ENCODE results near the gene VHLL.
"Not testable (repeated sequence)": the region's sequence is repeated elsewhere in the genome, so short reads cannot be mapped to it uniquely, and the experiment has no call there.

The VHLL gene

DNA sequence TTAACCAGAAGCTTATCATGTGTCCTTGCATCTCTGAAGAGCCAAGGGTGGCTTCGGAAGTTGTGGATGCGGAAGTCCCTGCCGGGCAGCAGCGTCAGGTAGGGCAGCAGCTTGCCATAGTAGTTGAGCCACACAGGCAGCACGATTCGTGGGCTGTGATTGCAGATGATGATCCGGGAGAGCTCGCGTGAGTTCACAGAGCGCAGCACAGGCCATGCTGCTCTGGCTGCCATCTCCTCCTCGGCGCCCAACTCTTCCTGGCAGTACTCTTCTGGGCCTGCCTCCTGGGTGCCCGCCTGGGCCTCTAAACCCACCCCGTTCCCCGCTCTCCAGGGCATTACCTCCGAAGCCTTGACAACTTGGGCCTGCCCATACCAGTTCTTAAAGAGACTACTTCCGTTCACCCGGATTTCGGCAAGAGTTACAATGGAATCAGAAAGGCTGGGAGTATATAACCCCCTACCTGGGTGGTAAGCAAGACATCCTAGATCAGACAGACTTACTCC is at the start of gene VHLL:
VHLL (minus strand) TSS at position 456 of the 506 bp plus-strand sequence; CDS start at position 338, 118 bp downstream.
- DNase-seq (ENCODE audit: low spot score) = no peak

DNA sequence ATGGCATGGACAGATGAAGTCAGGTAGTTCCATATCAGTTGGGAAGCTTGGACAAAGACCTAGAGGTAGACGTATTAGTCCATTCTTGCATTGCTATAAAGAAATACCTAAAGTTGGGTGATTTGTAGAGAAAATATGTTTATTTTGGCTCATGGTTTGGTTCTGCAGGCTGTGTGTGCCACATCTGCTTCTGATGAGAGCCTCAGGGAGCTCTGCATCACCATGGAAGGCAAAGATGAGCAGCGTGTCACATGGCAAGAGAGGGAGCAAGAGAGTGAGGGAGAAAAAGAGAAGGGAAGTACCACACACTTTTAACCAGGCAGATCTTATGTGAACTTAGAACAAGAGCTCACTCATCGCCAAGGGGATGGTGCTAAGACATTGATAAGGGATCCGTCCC is 48.2 kb upstream of the VHLL start:
- no peak for DNase-seq (ENCODE audit: low spot score)

DNA sequence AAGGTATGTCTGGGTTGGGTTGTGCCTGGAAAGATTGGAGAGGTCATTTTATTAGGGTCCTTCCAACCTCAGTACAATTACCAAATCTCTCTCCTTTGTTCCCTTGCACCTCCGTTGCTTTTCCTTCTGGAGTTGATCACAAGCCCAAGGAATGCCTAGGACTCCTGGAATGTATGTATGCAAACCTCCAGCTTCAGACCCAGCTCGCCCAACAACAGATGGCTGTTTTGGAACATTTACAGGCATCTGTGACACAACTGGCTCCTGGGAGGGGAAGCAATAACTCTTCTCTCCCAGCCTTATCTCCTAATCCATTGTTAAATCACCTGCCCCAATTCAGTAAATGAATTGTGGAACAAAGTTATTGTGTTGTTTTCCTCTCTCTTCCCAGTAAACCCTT is 47.5 kb upstream of the VHLL start:
- no peak for DNase-seq (ENCODE audit: low spot score)

DNA sequence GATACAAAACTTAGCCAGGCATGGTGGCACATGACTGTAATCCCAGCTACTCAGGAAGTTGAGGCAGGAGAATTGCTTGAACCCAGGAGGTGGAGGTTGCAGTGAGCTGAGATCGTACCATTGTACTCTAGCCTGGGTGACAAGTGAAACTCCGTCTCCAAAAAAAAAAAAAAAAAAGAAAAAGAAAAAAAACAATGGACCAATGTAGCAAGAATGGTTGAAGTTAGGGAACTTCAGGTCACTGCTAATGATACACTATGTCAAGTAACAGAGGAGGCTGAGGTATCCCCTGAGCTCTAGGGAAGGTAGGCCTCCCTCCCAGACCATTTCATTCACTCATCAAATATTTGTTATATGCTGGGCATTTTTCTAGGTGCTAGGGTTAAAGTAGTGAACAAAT is 46.9 kb upstream of the VHLL start:
- DNase-seq (ENCODE audit: low spot score) = not testable (repeated sequence)

DNA sequence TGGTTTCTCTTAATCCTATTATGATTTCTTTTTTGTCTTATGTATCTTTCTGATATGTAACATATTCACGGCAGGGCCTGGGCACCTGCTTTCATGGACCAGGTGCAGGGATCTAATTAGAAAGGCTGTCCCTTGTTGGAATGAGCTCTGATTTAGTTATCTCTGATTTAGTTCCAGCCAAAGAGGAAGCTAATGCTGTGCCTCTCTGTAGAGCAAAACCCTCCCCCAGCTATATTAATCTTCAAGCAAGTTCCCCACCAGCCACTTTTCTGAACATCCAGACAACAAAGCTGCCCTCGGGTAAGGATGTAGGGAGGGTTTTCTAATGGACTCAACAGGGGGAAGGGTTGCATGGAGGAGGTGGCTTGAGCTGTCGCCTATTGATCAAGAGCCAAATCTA is 45.3 kb upstream of the VHLL start:
- DNase-seq (ENCODE audit: low spot score) = no peak

DNA sequence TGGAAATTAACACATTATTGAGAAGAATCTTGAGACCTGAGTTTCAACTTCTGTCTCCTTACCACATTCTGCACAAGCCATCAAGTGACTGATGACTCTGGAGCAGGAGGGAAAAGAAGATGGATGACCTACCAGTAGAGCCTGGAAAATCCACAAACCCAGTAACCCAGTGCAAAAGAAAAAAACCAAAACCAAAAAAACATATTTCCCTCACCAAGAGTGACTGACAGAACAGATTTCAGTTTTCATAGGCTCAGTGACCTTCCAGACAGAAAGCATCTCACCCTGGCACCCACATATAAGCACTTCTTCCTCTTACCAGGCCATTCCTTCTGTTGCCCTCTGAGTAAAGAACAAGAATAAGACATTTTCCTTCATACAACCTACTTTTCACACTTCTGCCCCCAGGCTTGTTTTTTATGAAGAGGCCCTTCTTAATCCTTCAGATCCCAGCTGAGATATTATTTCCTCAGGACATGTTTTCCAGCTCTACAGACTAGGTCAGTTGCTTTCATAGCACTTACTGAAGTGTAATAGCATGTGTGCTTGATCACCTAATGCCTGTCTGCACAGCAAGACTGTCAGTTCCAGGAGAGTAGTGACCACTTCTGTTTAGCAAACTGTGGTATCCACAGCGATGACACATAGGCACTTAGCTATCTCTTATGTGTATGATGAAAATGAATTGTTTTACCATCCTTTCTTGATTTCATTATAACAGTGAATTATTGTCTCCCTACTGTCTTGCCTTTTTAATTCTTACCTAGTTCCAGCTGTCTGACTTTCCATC is 43.3 kb upstream of the VHLL start:
- DNase-seq (ENCODE audit: low spot score) = peak; percentile 30

DNA sequence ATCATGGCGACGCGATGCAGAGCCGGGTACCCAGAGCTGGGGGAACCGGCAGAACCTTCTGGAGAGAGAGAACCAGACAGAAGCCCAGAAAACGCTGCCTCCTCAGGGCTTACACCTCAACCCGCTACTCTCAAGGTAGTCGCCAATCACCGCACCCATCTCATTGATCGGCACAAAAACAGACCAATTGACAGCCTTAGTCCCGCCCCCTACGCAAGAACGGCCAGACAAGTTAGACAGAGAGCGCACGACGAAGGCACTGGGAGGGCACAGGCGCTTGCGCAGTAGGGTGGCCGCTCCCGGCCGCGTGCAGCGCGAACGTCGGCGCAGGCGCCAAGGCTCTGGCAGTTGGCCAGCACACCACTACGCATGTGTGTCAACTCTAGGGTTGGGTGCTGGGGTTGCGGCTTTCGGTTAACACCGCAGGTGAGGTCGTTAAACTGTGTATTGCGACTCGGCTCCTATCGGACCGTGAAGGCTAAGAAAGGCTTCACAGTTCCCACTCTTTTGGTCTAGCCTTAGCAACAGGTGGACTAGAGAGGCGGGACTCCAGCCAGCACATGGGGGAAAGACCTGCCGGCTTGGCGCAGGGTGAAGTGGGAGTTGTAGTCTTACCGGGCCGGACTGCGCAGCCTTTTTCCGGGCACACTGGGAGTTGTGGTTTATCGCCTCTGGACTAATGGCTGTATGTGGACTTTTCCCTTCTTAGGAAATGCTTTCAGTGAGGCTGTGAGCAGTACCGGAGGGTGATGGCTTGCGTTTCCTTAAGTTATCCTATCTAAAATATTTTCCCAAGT is 39.3 kb upstream of the VHLL start, which contains the start of the genes CCT3 and TSACC:
CCT3 (minus strand) TSS at position 113 of the 797 bp plus-strand sequence; CDS start at position 5, 108 bp downstream.
TSACC (plus strand) TSS at position 347 of the 797 bp plus-strand sequence. CDS start 1,232 bp downstream, outside the sequence.
- DNase-seq (ENCODE audit: low spot score) = peak; percentile 99

DNA sequence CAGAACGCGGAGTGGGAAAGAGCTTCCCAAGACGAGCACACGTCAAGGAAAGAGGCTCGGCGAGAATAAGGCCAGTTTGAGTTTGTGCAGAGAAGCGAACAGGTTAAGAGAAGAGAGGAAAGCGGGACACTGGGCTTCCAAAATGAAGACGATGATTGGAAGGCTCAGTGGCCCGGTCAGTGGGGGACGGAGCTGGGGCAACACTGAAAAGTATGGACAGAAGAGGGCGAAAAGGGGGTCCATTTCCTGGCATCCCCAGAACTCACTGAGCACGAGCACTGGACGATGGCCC is 38.7 kb upstream of the VHLL start:
- DNase-seq (ENCODE audit: low spot score) = no peak

DNA sequence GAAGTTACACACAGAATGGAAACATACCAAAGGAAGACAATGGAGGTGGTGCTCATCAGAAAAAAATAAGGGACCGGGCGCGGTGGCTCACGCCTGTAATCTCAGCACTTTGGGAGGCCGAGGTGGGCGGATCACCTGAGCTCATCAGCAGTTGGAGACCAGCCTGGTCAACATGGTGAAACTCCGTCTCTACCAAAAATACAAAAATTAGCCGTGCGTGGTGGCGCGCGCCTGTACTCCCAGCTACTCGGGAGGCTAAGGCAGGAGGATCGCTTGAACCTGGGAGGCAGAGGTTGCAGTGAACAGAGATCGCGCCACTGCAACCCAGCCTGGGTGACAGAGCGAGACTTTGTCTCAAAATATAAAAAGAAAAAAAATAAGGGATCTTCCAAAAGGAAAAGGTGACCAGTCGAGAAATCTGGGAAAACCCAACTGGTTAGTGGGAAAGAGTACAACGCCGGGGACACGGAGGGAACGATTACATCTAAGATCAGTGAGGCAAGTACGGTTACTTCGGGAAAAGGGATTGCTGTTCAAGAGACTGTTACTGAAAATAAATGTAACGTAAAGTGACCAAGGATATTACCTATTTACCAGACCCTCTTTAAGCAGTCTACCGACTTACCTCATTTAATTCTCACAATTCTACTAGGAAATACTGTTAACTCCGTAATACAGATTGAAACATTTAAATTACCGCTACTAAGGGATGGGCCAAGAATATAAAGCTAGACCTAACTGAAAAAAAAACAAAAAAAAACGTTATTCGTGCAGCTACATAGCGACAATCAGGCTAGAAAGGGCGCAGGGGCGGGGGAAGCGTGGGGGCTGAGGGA is 38.2 kb upstream of the VHLL start:
- peak; percentile 32 for DNase-seq (ENCODE audit: low spot score)

DNA sequence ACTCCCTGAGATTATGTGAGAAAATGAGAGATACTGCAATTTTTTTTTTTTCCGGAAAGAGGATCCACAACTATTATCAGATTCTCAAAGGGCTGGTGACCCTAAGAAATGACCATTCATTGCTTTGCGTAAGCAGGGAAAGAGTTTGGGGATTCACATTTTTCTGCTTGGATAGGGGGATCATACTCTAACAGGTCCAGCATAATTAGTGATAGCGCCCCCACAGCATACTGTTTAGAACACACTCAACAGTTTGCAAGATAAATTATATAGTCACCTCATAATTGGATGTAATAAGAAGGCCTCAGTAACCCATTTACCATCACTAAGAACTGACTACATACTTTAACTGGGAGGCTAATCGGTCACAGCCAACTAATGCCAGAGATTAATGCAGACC is 37.1 kb upstream of the VHLL start:
- DNase-seq (ENCODE audit: low spot score) = peak; percentile 78

DNA sequence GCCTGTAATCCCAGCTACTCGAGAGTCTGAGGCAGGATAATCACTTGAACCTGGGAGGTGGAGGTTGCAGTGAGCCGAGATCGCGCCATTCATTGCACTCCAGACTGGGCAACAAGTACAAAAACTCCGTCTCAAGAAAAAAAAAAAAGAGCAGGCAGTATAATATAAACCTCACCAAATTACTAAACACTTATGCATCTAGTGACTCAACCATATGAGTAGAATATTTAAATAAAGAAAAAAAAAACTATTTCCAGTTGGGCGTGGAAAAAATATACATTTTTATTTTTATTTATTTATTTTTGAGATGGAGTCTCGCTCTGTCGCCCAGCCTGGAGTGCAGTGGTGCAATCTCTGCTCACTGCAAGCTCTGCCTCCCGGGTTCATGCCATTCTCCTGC is 24.1 kb upstream of the VHLL start:
- peak; percentile 77 for DNase-seq (ENCODE audit: low spot score)

DNA sequence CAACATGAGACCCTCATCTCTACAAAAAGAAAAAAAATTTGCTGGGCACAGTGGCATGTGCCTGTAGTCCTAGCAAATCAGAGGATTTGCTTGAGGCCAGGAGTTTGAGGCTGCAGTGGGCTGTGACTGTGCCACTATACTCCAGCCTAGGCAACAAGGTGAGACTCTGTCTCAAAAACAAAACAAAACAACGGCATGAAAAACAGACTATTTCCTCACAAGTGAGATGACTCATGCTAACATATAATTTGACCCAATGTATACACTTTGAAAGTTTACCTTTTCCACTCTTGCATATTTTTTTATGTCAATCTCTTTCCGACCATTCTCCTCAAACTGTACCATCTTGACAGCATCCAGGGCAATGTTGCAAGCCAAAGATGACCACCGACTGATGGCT is 21.5 kb upstream of the VHLL start:
- DNase-seq (ENCODE audit: low spot score) = no peak

DNA sequence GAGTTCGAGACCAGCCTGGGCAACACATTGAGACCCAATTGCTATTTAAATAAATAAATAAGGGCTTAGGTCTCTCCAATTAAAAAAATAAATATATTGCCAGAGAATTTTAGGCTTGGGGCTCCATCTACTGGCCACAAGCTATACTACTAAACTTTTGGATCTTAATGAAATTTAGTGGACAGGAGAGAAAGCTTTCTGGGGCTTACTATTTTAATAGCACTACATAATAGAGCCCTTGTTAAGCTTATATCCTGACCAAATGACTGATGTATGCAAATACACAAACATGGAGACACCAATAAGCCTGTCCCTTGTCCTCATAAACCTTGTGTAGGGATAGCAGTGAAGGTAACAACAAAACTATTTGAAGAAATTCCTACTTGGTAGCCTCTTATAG is 20.6 kb upstream of the VHLL start:
- DNase-seq (ENCODE audit: low spot score) = peak; percentile 45

DNA sequence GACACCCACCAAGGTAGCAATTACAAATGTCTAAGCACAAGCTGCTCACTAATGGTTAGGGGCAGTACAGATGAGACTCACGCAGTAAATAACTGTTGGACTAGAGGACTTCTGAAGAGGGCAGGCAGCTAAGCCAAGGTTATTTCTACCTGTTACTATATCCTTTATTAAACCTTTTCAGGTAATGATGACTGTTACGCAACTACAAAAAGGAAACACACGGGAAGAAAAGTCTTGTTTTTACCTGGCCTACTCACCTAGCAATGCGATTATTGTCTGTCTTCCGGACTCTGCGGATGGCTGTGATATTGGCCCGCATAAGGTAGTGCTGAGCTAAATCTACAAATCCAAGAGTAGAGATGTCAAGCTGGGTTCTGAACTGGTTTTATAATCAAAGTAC is 17.8 kb upstream of the VHLL start:
- DNase-seq (ENCODE audit: low spot score) = no peak

DNA sequence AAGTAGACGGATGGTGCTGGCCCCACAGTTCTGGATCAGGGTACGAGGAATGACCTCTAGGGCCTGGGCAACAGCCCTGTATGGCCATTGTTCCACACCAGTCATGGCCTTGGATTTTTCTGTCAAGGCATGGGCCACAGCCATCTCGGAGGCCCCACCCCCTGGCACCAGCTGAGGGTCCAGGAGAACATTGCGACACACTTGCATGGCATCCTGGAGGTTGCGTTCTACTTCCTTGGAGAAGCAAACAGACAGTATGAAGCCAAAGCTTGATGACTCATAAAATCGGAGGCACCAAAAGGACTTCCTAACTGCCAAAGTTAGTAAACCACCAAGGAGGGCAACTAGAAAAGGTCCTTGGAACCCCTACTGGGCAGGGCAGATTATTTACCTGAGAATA is 11.9 kb upstream of the VHLL start:
- DNase-seq (ENCODE audit: low spot score) = no peak

DNA sequence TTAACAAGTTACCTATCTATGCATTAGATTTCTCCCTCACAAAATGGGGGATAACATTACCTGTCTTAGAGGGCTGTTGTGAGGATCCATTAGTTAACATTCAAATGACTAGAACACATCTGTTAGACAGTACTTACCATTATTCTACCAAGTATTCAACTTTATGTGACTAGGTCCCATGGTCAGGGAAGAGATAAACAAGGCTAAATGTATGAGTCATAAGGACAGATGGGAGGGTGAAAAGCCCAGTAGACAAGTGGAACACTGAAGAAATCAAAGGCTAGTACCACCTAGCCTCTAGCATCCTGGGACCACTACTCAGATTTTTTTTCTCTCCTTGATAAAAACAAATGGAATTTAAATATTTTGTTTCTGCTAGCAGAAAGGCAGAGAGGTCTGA is 9.0 kb upstream of the VHLL start:
- DNase-seq (ENCODE audit: low spot score) = peak; percentile 30

DNA sequence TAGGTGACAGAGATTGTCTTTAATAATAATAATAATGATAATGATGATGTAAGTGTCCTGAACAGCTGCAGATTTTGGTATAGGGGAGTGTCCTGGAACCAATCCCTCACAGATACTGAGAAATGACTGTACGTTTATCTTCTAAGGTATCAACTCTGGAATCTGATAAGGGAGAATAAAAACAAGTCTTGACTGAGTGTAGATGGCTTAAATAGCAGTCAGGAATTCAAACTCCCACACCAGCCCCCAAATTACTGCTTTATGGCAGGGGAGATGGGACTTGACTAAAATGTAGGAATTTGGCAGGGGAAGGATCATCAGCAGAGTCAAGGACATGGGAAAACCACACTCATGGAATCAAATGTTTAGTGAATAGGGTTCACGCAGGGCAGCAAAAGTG is 6.1 kb upstream of the VHLL start:
- no peak for DNase-seq (ENCODE audit: low spot score)

DNA sequence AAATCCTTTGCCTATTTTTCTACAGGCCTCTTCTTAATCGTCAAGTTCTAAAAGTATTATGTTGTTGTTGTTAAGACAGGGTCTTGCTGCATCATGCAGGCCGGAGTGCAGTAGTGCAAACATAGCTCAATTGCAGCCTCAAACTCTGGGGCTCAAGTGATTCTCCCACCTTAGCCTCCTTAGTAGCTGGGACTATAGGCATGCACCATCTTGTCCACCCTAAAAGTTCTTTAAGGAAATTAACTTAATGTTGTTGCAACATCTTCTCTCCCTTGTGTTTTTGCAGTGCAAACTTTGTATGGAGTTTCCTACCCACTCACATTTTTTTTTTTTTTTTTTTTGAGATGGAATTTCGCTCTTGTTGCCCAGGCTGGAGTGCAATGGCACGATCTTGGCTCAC is 4.1 kb upstream of the VHLL start:
- DNase-seq (ENCODE audit: low spot score) = no peak

DNA sequence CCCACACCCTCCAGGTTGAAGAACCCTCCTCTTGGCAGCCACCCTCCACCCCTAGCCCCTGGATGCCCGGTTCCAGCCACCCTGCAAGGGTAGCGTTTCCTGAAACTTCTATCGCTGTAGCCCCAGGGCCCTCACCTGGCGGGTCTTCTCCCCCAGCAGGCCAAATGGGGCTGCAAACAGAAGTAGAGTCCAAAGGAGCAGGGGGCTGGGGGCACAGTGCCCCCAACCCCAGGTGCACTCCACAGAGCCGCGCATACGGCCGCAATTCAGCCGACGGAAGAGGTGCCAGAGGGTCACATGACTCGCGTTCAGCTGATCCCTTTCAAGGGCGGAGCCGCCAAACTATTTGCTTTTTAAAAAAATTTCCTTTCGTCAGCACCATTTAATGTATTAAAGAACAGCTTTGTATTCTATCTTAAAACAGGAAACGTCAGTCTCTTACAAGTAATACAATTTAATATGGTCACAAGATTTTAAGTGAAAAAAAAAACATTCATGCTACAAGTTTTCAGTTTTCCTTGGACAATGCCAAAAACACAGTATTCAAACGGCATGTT is 3.6 kb downstream of the VHLL start, which contains the start of gene GLMP:
GLMP (minus strand) TSS at position 289 of the 557 bp plus-strand sequence; CDS start at position 255, 34 bp downstream.
- peak; percentile 82 for DNase-seq (ENCODE audit: low spot score)

DNA sequence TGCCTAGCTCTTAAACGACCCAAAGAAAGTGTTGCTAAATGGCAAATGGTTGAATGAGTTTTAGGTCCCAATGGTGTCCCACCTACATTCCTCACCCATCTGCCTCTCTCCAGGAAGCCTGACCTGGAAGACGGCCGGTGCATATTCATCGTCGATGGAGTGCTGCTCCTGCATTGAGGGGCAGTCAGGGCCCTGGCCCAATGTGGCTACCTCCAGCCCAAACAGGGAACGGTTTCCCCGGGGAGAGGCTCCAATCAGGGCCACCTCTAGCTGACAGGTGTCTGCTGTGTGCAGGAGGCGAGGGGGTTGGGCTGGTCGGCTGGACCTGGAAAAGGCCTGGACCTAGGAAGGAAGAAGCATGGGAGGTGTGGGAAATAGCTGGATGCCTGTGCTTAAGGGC is 5.2 kb downstream of the VHLL start:
- no peak for DNase-seq (ENCODE audit: low spot score)

DNA sequence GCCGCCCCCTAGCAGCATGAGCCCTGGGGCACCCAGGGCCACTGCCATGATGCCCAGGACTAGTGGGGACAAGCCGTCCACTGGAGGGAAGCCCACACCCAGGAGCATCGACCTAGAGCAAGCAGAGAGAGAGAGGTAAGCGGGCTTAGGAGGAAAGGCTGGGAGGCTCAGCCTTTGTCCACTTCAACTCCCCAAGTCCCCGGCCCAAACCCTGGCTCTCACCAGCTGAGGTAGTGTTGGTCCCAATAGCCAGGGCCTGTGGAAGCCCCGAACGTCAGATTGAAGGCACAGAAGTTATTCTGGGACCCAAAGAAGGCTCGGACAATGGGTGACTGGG is 6.0 kb downstream of the VHLL start:
- DNase-seq (ENCODE audit: low spot score) = no peak
